HG03280 (cell line): Measurements from ENCODE around the gene SOBP.

Experiments
- ATAC-seq: cut with Tn5 transposase; IDR thresholded peaks from one replicate; pipeline ENCODE4 v1.9.1; 2021; ENCODE audit warnings: mild to moderate bottlenecking, moderate library complexity; ENCODE audit not compliant: unreplicated experiment

Gene SOBP

GRCh38 chr6:107633680-107634323 lies 143.9 kb downstream of the SOBP start:
- no peak for ATAC-seq

GRCh38 chr6:107634324-107635056 lies 144.6 kb downstream of the SOBP start:
- ATAC-seq, result no peak

- no peak for ATAC-seq
Observed at GRCh38 chr6:107635057-107635515, 145.2 kb downstream of the SOBP start.

- no peak for ATAC-seq
Observed at GRCh38 chr6:107636486-107636885, 146.6 kb downstream of the SOBP start.

- no peak for ATAC-seq
Observed at GRCh38 chr6:107637316-107638315, 147.7 kb downstream of the SOBP start.

GRCh38 chr6:107638493-107638892 lies 148.6 kb downstream of the SOBP start:
- ATAC-seq, result no peak

- ATAC-seq, result no peak
Observed at GRCh38 chr6:107639511-107639910, 149.6 kb downstream of the SOBP start.

GRCh38 chr6:107641071-107641470 lies 151.2 kb downstream of the SOBP start:
- no peak for ATAC-seq

GRCh38 chr6:107641500-107641941 lies 151.6 kb downstream of the SOBP start:
- ATAC-seq, result no peak

- ATAC-seq, result no peak
Observed at GRCh38 chr6:107642095-107642860, 152.4 kb downstream of the SOBP start.

GRCh38 chr6:107642861-107643328 lies 153.0 kb downstream of the SOBP start:
- no peak for ATAC-seq

GRCh38 chr6:107644513-107644912 lies 154.6 kb downstream of the SOBP start:
- ATAC-seq, result no peak

GRCh38 chr6:107645740-107646139 lies 155.8 kb downstream of the SOBP start:
- no peak for ATAC-seq

- ATAC-seq, result no peak
Observed at GRCh38 chr6:107646176-107646575, 156.3 kb downstream of the SOBP start.

- ATAC-seq, result no peak
Observed at GRCh38 chr6:107646776-107647438, 157.0 kb downstream of the SOBP start.

- ATAC-seq, result no peak
Observed at GRCh38 chr6:107647439-107647948, 157.6 kb downstream of the SOBP start.

- no peak for ATAC-seq
Observed at GRCh38 chr6:107648983-107649382, 159.1 kb downstream of the SOBP start.

GRCh38 chr6:107652526-107653182 lies 162.7 kb downstream of the SOBP start:
- no peak for ATAC-seq

GRCh38 chr6:107653183-107653580 lies 163.3 kb downstream of the SOBP start:
- no peak for ATAC-seq
